Adipose tissue (tissue), 3 donors: ENCODE results near the gene DDX39A. TPM values are rescaled to one million over a fixed set of nuclear protein-coding genes. Genes with fewer than 3 reads are reported as not detected.
A peak's percentile ranks its signal among the peaks of the same experiment; 100 is the strongest.
"Not testable (repeated sequence)": the region's sequence is repeated elsewhere in the genome, so short reads cannot be mapped to it uniquely, and the experiment has no call there.

Source experiments
- H3K27ac ChIP-seq: one replicate; pipeline ENCODE4 v1.5.1; 2013; ENCODE audit warnings: low read depth, low read length
- WGBS, 3 donors: extraction: QIAGEN DNeasy Blood & Tissue Kit; methylation state at CpG; one replicate each; pipeline ENCODE4 v1.1.7; 2013; 5-methylcytosine and 5-hydroxymethylcytosine counted together
- polyA plus RNA-seq, 3 donors: library from polyadenylated mRNA; stranded (reverse); fragments of 200-250 nt; gene quantifications; one replicate each; pipeline ENCODE4 v1.2.3, GENCODE V29; 2013
- donor health status: healthy with polysubstance abuse.
- donor health status: Bipolar disorder and iron deficiency.
- donor health status: healthy.

Gene DDX39A
- polyA plus RNA-seq, 3 donors = 27.3 to 76.8 (median 65.3) TPM

DNA sequence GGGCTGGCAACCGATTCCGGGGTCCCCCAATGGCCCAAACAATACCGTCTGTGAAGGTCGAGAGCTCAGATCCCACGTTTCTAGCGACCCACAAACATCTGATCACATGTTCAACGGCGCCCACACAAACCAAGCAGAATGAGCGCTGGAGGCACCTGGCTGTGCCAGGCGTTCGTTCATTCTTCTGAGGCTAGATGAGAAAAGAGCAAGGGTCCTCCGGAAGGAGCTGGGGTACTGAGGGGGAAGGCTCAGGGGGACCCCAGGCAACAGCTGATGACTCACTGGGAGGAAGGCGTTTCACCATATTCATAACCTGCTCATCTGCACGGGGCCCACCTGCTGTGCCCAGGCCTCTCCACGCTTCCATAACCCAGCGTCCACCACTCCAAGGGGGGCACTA is 22.0 kb downstream of the DDX39A start:
- H3K27ac ChIP-seq = not testable (repeated sequence)
- WGBS, 3 donors = 91 to 93% (median 91%) methylated on average over 14 to 16 of the region's 16 CpGs

GRCh38 chr19:14396730-14397129 is 22.4 kb downstream of the DDX39A start:
- not testable (repeated sequence) for H3K27ac ChIP-seq

DNA sequence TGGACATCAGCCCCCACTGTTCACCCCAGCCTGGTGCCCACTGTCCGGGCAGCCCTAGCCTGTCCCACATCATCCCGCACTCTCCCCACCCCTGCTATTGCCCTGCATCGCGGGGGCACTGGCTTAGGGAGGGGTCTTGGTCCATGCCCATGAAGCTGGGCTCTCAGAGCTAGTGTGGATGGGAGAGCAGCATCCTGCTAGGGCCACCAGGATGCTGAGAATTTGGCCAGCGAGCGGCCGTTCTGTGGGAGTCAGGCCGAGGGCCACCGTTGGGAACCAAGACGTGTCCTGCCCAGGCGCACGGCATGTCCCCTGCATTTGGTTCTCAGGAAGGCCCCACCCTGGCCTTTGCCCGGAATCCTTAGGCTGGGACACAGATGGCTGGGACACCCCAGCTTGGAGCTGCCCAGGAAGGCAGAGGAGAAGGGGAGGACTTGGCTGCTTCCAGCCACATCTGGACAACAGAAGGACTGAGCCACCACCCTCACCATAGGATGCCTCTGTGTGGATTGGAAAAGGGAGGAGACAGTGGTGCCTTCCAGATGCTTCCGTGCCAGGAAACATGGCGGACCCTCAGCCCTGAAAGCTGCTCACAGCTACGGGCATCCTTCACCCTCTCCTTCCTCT is 23.3 kb downstream of the DDX39A start:
- 88 to 94% (median 92%) methylated on average over 16 of the region's 16 CpGs for WGBS, 3 donors

More at GRCh38 chr19:14396730-14397129, 22.4 kb downstream of the DDX39A start:
- 95 to 100% (median 100%) methylated on average over 1 to 3 of the region's 3 CpGs for WGBS, 3 donors

GRCh38 chr19:14395262-14395661 is 23.9 kb downstream of the DDX39A start:
- WGBS, 3 donors = 91 to 94% (median 92%) methylated on average over 8 to 9 of the region's 9 CpGs
- no peak overlapping the region for H3K27ac ChIP-seq

More for the DNA sequence above, 23.3 kb downstream of the DDX39A start:
- no peak overlapping the region for H3K27ac ChIP-seq

GRCh38 chr19:14394167-14394566 is 25.0 kb downstream of the DDX39A start:
- 84 to 92% (median 90%) methylated on average over 8 to 9 of the region's 9 CpGs for WGBS, 3 donors
- no peak overlapping the region for H3K27ac ChIP-seq

DNA sequence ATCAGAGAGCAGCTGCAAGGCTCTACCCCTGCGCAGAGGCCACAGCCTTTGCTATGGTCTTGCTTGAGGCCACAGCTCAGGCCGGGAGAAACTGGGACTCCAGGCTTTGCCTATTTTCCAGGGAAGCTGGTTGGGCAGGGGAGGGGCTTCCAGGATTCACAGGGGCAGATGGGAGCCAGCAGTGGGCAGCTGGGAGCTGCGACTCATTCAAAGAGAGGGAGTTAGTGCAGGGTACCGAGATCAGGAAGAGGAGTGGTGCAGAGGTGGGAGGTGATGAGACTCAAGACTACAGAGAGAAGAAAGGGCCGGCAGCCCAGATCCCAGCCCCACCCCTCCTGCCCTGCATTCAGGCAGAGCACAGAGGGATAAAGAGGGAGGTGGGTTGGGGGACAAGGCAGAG is 25.8 kb downstream of the DDX39A start:
- 78 to 82% (median 79%) methylated on average over 5 of the region's 5 CpGs for WGBS, 3 donors
- no peak overlapping the region for H3K27ac ChIP-seq

GRCh38 chr19:14391156-14391821 is 27.9 kb downstream of the DDX39A start:
- no peak overlapping the region for H3K27ac ChIP-seq
- 85 to 93% (median 93%) methylated on average over 10 of the region's 10 CpGs for WGBS, 3 donors

DNA sequence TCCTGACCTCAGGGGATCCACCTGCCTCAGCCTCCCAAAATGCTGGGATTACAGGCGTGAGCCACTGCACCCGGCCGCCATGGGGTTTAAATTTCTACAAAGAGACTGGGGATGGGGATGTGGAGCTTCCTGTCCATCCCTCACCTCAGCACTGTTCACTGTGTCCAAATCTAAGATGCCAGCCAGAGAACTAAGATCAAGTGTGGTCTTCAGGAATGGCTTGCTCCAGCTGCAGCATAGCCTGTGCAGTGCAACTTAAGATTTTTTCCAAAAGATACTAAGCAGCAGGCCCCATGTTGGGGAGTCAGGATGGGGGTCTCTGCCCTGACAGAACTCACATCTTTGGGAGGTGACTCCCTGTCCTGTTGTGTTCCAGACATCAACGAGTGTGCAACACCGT is 28.6 kb downstream of the DDX39A start:
- WGBS, 3 donors = 96 to 97% (median 96%) methylated on average over 5 of the region's 5 CpGs
- H3K27ac ChIP-seq = no peak overlapping the region

DNA sequence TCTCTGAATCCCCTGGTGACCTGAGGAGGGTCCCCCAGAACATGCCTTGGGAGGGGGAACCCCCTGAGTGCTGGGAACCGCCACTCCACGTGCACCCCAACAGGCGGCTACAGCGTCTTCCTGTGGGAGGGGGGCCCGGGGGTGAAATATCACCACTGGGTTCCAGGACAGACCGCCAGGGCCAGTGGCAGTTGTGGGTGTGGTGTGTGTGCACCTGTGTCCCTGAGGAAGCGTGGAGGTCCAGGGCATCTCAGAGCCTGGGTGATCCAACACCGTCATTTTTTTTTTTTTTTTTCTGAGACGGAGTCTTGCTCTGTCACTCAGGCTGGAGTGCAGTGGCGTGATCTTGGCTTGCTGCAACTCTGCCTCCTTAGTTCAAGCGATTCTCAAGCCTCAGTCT is 33.6 kb downstream of the DDX39A start:
- no peak overlapping the region for H3K27ac ChIP-seq
- WGBS, 3 donors = 58 to 81% (median 58%) methylated on average over 10 to 11 of the region's 11 CpGs

- peak overlapping the region; percentile 8 for H3K27ac ChIP-seq
- 22 to 56% (median 32%) methylated on average over 9 to 10 of the region's 10 CpGs for WGBS, 3 donors
Observed at GRCh38 chr19:14383661-14384555, 35.2 kb downstream of the DDX39A start.

- H3K27ac ChIP-seq = peak overlapping the region; percentile 64
- 18 to 28% (median 20%) methylated on average over 17 to 18 of the region's 18 CpGs for WGBS, 3 donors
Observed at GRCh38 chr19:14381689-14382474, 37.3 kb downstream of the DDX39A start.

DNA sequence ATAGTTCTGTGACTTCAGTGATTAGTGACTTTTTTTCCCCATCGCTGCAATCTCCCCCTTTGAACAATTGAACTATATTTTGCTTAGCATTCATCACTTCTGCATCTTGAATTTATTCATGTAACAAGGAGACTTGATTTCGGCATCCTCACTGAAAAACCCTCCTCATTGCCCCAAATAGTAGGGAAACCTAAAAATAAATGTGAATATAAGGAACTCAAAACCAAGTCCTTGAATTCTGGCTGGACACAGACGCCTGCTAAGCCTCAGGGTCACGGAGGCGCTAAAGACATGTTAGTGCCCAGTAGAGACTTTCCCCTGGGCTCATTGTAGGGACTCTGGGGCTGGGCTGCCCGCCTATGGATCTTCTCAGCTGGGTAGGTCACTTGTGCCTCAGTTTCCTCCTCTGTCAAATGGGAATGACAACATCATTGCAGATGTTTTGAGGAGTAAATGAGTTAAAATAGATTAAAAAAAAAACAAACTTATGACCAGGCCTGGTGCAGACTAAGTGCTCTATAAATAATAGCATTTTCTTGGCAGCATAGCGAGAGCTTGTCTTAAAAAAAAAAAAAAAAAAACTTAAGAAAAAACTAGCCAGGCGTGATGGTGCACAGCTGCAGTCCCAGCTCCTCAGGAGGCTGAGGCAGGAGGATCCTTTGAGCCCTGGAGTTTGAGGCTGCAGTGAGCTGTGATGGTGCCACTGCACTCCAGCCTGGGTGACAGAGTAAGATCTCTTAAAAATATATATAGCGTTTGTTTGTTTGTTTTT is 39.7 kb downstream of the DDX39A start:
- WGBS, 3 donors = 62 to 69% (median 69%) methylated on average over 9 of the region's 9 CpGs
- H3K27ac ChIP-seq = no peak overlapping the region

- H3K27ac ChIP-seq = no peak overlapping the region
- WGBS, 3 donors = 55 to 80% (median 79%) methylated on average over 4 of the region's 4 CpGs
Observed at GRCh38 chr19:14378890-14379289, 40.3 kb downstream of the DDX39A start.

- no peak overlapping the region for H3K27ac ChIP-seq
- 77 to 82% (median 79%) methylated on average over 11 to 13 of the region's 13 CpGs for WGBS, 3 donors
Observed at GRCh38 chr19:14377883-14378328, 41.2 kb downstream of the DDX39A start.

DNA sequence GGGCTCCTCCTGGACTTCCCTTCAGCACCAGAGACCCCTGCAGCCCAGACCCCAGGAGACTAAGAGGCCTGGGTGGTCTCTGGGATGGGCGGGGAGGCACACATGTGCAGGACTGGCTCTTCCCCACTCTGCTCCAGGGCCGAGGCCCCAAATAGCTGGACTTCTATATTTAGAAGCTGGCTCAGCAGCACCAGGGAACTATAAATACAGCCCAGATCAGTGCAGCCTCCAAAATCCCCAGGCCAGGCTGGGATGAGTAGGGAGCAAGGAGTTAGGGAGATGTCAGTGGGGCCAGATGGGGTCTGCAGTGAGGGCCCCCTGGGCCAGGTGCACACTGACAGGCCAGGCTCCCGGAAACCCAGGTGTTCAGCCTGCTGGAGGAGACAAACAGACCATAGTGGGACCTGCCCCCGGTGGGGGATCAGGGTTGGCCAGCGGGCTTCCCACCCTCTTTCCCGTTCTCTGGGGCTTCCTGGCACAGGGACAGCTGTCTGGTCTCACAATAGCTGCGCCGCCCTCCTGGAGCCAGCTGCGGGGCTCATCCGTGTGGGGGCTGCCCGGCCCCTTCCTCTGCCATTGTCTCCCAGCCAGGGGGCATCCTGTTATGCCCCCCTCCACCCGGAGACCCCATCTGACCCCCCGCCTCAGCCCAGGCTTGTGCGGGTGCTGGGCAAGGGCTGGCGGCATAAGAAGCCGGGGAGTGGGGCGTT is 43.4 kb downstream of the DDX39A start:
- no peak overlapping the region for H3K27ac ChIP-seq
- 28 to 39% (median 34%) methylated on average over 17 of the region's 17 CpGs for WGBS, 3 donors

DNA sequence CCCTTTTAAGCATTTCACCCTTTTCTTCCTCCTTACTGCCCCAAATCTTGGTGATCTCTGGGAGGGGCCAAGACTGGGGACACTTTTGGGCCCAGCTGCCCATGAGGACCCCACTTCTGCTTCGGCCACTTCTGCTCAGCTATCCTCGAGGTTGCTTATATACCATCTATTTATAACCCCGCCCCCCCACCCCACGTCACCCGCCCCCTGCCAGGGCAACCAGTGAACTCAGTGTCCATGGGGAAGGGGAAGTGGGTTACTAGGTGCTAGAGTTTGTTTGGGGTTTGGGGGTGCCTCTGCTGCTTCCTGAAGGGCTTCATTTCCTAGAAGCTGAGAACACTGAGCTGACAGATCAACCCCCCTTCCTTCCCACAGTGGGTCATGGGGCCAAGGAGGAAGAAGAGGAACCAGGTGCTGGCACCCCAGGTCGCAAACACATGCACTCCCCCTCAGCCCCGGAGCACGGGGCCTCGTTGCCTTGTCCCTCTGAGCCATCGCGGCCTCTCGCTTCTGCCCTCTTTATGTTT is 44.0 kb downstream of the DDX39A start:
- WGBS, 3 donors = 20 to 59% (median 25%) methylated on average over 12 of the region's 12 CpGs

DNA sequence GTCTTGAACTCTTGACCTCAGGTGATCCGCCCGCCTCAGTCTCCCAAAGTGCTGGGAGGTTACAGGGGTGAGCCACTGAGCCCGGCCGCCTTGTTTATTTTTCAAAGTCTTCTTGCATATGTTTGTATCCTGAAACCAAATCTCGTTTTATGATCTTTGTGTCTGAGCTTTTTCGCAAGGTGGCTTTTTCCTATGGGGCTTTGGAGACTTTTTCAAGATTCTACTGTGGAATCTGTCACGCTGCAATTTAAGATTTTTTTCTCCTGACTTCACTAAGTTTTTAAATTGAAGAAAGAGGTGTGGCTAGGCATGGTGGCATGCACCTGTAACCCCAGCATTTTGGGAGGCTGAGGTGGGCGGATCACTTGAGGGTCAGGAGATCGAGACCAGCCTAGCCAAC is 44.8 kb downstream of the DDX39A start:
- not testable (repeated sequence) for H3K27ac ChIP-seq
- WGBS, 3 donors = 85 to 95% (median 94%) methylated on average over 9 of the region's 9 CpGs

More for the DNA sequence above, 44.0 kb downstream of the DDX39A start:
- no peak overlapping the region for H3K27ac ChIP-seq
